NK-92 (cell line): ENCODE measurements around the gene AP1AR.
"Not testable (repeated sequence)": the region's sequence is repeated elsewhere in the genome, so short reads cannot be mapped to it uniquely, and the experiment has no call there.

ENCODE experiments used
- DNase-seq: peaks from one replicate; lab custom pipeline; 2025; ENCODE audit not compliant: unreplicated experiment; lab: John Stamatoyannopoulos, UW

Gene AP1AR

DNA sequence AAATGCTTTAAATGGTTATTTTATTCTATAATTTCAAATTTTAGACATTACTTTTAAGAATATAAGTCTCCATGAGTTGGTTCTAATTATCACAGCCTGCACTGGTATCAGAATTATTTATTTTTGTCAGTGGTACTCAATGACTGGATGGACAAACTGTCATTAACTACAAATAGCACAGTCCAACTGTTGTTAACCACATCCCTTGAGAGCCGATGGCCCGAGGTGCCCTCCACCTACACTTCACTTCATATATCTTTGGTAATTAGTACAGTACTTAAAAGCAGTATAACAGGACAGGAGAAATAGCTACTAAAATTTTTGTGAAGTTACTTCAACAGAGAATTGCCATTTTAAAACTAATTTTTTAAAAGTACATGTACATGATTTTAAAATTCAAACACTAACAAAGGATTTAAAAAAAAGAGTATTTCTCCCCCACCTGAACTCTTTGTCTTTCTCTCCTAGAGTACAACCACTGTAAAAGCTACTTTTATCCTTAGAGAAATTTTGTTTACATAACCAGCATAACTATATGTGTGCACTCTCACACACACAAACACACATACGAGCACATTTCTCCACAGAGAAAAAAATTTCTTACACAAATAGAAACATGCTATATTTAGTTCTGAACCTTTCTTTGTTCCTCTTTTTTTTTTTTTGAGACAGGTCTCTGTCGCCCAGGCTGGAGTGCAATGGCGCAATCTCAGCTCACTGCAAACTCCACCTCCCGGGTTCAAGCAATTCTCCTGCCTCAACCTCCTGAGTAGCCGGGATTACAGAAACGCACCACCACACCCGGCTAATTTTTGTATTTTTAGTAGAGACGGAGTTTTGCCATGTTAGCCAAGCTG lies 47.7 kb downstream of the AP1AR start:
- no peak for DNase-seq

DNA sequence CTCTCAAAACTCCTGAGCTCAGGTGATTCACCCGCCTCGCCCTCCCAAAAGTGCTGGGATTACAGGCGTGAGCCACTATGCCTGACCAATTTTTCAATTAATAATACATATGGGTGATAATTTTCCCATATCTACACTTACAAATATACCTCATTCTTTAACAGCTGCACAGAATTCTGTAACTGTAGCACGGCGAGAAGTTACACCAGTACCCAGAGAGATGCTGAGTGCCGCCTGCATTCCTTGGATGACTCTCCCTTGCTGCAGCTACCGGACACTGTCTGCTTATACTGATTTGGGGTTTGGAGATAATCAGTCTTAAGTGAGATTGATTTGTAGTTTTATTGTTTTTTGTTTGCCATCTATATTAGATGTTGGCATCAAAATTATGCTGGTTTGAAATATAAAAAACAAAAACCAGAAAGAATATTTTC lies 48.3 kb downstream of the AP1AR start:
- no peak for DNase-seq

DNA sequence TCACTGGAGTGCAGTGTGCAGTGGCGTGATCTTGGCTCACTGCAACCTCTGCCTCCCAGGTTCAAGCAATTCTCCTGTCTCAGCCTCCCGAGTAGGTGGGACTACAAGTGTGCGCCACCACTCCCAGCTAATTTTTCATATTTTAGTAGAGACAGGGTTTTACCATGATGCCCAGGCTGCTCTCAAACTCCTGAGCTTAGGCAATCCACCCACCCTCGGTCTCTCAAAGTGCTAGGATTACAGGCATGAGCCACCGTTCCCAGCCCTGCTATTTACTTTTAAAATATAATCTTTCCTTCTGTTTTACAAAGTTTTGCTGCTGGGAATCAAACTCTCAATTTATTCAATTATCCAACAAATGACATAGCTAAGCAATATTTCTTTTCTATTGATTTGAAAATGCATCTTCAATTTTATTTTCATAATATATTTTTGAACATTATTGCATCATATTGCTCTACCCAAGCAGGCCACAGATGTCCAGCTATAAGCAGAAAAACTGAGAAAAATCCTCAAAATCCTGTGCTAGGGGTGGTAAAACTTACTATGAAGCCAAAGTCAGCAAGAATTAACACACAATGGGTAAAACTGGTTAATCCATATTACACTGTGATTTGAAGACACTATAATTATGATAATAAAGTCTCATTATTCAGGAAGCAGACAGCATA lies 48.9 kb downstream of the AP1AR start:
- DNase-seq = no peak

DNA sequence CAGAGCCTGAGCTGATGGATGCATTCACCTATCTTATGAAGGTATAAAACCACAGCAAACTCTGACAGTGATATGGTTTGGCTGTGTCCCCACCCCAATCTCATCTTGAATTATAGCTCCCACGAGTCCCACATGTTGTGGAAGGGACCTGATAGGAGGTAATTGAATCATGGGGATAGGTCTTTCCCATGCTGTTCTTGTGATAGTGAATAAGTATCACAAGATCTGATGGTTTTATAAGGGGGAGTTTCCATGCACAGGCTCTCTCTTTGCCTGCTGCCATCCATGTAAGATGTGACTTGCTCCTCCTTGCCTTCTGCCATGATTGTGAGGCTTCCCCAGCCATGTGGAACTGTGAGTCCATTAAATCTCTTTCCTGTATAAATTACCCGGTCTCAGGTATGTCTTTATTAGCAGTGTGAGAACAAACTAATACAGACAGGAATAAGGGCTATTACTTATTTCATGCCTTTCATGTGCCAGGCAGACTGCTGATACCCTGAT lies 50.4 kb downstream of the AP1AR start:
- DNase-seq = not testable (repeated sequence)

DNA sequence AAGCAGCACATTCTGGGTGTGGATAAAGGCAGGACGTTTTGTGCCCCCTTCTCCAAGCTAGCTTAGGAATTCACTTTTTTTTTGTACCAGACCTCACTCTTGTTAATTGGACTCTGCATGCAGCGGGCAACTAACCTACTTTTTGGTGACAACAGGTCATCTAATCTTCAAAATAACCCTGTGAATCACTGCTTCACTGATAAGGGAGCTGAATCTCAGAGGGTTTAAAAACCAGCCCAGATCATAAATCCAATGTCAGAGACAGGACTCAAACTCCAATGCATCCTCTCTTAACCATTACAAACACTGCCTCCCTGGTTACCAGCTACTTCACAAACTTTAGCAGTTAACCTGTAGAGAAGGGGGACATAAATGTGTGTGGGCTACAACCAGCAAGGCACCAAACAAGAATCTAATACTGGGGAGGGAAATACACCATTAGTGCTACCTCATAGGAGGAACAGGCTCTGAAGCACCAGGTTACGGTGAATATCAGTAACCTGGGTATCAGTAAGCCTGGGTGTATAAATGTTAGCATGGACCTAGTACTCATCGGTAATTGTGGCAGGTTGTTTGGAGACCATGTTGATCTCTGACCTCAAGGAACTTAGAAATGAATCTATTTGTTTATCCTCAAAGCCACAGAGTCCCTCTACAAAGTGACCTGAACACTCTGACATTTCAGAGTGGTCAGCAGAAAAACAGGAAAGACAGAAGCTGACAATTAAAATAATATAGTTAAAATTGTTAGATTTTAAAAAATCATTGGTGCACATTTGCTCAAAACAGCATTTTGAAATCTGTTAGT lies 51.5 kb downstream of the AP1AR start:
- DNase-seq = no peak

DNA sequence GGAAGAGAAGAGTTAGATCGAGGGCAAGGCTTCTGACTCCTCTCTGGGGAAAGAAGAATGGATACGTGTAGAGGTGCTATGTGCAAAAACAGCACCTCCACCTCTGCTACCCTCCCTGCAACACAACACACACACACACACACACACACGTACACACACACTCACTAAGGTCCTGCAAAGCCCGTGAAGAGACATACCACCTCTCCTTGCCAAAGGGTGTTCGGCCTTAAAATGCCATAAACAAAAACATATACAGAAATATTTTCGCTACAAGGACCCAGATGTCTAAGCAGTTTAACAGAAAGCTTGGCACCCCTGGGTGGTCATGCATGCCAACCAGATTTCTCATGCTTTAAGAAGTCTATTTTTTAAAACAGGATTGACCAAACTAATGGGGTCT lies 52.6 kb downstream of the AP1AR start:
- DNase-seq = no peak

DNA sequence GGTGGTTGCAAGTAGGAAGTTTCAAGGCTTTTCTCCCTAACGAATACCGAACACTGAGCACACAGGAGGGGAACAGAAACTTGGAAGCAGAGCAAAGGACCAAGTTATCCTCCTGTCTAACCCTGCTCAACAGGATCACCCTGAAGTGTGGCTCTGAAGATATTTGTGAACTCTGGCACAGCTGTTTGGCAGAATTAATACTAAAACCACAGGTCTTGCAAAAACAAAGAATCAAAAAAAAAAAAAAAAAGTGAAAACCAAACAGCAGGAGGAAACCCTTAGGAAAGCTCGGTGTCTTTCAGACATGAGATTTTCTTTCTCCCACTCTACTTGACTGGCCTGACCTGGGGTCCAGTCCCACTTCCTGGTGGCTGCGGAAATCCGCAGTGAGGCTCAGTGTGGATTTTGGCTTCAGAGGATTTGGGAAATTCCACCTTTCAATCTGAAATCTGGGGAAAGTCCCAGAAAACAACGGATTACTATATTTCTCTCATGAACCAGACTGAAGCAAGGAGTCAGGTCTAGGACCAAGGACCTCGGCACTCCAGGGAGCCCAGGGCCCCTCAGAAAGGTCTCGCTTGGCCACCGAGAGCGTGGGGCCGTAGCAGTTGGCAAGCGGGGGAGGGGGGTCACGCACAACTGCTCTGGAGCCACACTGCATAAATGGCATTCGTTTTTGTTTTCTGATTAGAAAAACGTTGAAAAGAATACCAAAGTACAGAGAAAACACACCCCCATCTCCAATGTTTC lies 53.2 kb downstream of the AP1AR start:
- no peak for DNase-seq

DNA sequence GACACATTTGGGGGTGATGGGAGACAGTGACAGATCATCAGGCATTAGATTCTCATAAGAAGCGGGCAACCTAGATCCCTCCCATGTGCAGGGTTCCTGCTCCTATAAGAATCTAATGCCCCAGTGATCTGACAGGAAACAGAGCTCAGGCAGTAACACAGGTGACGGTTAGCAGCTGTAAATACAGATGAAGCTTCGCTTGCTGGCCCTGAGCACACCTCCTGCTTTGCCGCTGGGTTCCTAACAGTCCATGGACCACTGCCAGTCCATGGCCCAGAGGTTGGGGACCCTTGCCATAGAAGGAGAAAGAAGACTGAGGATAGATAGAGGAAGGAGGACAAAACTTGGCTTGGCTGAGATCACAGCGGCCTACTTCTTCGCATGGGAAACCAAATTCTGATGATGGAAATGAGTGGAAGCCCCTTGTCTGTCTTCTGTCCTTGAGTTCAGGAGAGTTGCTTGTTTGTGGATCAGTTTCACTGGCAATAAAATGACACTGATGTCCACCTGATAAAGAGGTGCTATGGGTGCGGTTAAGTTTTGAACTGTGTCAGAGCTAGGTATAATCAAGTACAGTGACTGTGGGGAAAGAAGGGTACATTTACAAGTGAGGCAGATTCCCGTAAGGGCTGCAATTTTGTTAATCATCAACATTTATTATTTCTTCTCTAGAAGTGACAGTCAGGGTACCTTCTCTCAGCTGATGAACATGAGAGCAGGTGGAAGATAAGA lies 55.8 kb downstream of the AP1AR start:
- no peak for DNase-seq

DNA sequence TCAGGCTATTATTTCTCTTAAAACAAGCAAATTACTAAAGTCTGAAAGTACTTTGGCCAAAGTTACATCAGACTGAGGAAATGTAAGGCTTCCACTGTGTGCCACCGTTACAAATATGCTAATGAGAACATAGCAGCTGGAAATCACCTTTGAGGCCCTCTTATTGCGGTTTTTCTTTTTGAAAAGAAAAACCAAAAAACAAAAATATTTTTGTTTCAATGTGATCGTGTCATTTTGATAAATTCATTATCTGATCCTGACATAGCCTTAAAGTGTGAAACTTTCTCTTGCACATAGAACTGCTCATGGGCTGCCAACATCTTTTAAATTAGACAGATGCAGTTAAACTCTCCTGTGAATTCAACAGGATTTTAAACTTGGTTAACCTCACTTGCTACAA lies 56.9 kb downstream of the AP1AR start:
- no peak for DNase-seq

DNA sequence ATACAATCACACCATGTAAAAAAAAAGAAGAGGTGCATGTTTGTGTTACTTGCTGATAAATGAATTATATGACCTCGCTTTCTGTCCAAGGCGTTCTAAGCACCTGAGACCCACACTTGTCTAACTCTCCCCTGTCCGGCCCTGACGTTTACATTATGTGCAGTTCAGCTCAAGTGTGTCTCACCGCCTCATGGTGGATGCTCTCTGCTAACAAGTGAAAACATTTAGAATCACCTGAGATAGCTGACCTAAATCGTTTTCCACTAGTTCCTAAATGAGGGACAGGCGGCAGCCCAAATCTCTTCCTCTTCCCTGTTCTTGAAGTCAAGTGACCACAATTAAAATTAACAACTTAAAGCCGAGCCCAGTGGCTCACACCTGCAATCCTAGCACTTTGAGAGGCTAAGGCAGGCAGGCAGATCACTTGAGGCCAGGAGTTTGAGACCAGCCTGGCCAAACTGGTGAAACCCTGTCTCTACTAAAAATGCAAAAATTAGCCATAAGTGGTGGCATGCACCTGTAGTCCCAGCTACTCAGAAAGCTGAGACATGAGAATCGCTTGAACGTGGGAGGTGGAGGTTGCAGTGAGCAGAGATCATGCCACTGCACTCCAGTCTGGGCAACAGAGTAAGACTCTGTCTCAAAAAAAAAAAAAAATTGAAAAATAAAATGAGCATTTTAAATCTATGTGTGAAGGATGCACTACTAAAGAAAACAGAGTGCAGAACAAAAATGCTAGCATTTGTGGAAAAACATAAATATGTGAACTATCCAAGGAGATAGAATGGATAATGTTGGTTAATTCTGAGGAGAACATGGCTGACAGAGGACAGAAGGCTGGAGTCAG lies 58.0 kb downstream of the AP1AR start:
- no peak for DNase-seq

DNA sequence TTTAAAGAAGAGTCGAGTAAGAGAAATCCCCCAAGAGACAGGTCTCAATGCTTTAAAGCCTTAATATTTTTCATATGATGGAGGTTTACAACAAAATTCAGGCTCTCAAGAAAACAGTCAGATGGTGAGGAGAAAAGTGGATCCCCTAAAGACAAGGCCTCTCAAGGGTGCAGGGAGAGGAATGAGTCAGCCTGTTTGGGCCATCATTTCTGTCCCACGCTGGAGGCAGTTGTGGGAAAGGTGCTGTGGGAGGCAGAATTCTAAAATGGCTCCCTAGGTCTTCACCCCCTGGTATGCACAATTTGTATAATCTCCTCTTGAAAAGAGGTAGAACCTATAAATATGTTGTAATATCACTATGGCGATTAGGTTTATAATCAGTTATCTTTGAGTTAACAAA lies 58.8 kb downstream of the AP1AR start:
- DNase-seq = no peak

DNA sequence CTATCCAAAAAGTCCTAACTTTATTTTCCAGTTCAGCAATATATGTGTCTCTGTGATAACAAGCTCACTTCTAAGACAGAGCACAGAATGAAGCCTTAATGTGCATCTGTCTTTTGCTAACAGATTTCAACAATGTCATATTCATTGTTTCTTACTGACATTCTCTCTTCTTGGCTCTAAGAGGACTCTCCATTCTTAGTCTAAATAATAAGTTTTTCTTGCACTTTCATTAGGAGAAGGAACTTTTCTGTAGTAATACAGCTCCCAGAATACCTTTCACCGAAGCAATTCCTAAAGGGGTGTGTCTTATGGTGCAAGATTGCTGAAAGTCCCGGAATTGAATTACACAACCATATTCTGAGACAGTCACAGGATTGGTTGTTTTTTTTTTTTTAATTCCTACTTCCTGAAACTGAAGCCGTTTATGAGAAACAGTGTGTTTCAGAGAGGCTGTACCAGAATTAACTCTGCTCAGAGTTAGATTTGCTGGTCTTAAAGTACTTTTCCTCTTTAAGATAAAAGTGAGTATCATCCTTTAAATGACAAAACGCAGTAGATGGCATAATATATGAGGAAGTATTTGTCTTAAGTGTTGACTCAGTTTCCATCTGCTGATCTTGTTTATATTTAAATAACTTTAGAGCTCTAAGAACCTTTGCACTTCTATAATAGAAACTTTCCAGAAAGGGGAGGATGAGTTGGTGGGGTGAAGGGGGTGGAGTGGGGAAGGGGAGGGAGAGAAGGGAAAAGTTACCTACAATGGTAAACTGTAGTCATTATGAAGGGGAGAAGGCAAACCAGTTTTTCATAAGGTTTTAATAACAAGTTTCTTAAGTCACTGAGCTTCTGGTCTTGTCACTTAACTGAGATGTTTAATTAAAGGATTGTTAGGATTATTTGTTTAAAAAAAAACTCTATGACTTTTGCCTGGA lies 65.6 kb downstream of the AP1AR start, which contains the start of gene ALPK1:
ALPK1 (plus strand) TSS at position 421 of the 932 bp plus-strand sequence.
- DNase-seq = no peak

DNA sequence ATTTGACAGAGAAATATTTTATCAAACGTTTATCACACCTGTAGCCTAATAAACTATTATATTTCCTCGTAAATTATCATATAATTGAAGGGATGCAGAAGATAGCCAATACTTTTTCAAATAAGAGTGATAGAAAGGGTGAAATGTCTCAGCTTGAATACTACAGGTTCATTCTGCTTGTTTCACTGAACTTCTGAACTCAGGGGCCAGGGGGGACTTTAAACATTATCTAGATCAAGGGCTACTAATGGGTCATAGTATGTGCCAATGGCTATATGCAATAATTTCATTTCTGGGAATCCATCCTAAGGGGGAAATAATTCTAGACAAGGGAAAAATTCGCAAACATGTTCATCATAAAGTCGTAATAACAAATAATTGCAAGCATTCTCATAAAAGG lies 68.1 kb downstream of the AP1AR start:
- DNase-seq = no peak

DNA sequence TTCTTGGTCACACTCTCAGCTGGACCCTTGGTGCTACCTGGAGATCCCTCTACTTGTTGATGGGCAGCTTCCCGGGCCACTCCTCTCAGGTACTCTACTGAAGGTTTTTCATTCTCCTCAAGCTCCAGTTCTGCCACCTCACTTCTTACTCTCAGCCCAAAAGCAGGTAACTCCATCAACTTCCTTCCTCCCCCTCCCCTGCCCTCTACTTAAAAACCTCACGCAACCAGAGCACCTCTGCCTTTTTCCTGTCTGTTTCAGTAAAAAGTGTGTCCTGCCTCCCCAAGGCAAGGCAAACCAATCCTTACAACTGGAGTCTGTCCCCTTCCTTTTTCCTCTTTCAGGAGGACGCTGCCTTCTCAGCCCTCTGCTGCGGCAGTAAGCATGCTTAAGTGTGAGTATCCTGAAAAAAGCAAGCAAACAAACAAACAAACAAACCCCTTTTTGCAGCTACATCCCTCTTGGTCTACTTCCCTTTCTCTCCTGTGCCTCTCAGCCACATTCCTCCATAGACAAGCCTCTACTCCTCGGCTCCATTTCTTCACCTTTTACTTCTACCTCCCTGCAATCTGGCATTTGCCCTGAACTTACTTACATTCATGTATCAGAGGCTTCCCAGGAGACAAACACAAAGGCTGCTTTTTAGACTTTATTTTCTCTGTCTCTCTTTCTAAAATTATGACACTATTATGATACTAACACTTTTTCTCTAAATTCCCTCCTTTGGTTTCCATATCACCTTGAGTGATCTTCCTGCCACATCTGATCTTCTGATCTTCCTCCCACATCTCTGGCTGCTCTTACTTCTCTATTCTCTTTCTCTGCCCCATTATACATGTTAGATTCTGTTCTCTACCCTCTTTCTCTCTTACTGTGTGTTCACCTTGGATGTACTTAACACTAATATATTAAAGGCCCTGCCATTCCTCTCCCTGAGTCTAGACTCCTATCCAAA lies 71.0 kb downstream of the AP1AR start:
- DNase-seq = no peak

DNA sequence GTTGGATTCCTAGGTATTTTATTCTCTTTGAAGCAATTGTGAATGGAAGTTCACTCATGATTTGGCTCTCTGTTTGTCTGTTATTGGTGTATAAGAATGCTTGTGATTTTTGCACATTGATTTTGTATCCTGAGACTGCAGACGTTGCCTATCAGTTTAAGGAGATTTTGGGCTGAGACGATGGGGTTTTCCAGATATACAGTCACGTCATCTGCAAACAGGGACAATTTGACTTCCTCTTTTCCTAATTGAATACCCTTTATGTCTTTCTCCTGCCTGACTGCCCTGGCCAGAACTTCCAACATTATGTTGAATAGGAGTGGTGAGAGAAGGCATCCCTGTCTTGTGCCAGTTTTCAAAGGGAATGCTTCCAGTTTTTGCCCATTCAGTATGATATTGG lies 73.9 kb downstream of the AP1AR start:
- not testable (repeated sequence) for DNase-seq

DNA sequence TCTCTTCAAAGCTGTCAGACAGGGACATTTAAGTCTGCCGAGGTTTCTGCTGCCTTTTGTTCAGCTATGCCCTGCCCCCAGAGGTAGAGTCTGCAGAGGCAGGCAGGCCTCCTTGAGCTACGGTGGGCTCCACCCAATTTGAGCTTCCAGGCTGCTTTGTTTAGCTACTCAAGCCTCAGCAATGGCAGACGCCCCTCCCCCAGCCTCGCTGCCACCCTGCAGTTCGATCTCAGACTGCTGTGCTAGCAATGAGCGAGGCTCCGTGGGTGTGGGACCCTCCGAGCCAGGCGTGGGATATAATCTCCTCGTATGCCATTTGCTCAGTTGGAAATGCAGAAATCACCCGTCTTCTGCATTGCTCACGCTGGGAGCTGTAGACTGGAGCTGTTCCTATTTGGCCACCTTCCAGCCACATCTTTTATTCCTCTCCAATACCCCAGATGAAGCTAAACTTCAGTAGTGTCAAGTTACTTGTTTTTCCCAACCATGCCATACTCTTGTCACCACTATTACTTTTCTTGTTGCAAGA lies 77.7 kb downstream of the AP1AR start:
- not testable (repeated sequence) for DNase-seq

DNA sequence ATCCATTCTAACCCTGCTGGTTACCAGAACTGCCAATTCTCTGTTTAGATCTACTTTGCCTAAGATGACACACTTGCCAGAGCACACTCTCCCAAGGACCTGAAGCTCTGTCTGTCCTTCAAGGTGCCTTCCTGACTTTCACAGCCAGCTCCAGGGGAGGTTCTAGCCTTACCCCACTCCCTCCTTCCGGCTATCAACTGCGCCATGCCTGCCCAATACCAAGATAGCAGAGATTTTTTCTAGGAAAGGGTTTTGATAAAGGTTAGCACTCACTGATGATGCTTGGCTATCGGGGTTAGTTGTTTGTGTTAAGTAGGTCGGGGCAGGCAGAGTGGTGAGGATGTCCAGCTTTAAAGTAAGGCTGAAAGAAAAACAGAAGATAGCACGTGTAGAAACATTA lies 79.9 kb downstream of the AP1AR start:
- no peak for DNase-seq
